HG03571 (cell line): ENCODE data around the gene PARD6A.
"Not testable (repeated sequence)": the region's sequence is repeated elsewhere in the genome, so short reads cannot be mapped to it uniquely, and the experiment has no call there.

Experiments used
- ATAC-seq: cut with Tn5 transposase; IDR thresholded peaks from one replicate; pipeline ENCODE4 v1.9.1; 2021; ENCODE audit not compliant: unreplicated experiment

PARD6A gene

GRCh38 chr16:67679935-67680897, 19.5 kb downstream of the PARD6A start:
- no peak for ATAC-seq

- no peak for ATAC-seq
Observed at GRCh38 chr16:67683767-67684166, 23.0 kb downstream of the PARD6A start.

GRCh38 chr16:67685388-67686112, 24.8 kb downstream of the PARD6A start:
- no peak for ATAC-seq

- not testable (repeated sequence) for ATAC-seq
Observed at GRCh38 chr16:67693517-67694285, 32.9 kb downstream of the PARD6A start.

- ATAC-seq: no peak
Observed at GRCh38 chr16:67694611-67695010, 33.9 kb downstream of the PARD6A start.

GRCh38 chr16:67697422-67698185, 36.8 kb downstream of the PARD6A start:
- ATAC-seq: no peak

- no peak for ATAC-seq
Observed at GRCh38 chr16:67699265-67699664, 38.5 kb downstream of the PARD6A start.

- no peak for ATAC-seq
Observed at GRCh38 chr16:67701420-67701819, 40.7 kb downstream of the PARD6A start.

GRCh38 chr16:67702130-67702529, 41.4 kb downstream of the PARD6A start:
- ATAC-seq: no peak

- ATAC-seq: no peak
Observed at GRCh38 chr16:67703626-67704025, 42.9 kb downstream of the PARD6A start.

- no peak for ATAC-seq
Observed at GRCh38 chr16:67704110-67704509, 43.4 kb downstream of the PARD6A start.

GRCh38 chr16:67707210-67707609, 46.5 kb downstream of the PARD6A start:
- ATAC-seq: no peak

- ATAC-seq: no peak
Observed at GRCh38 chr16:67707790-67708189, 47.0 kb downstream of the PARD6A start.

- ATAC-seq: no peak
Observed at GRCh38 chr16:67708368-67708771, 47.6 kb downstream of the PARD6A start.

- ATAC-seq: no peak
Observed at GRCh38 chr16:67709050-67709449, 48.3 kb downstream of the PARD6A start.

GRCh38 chr16:67710607-67711006, 49.8 kb downstream of the PARD6A start:
- no peak for ATAC-seq
